ENCODE data around the gene CALML6.
"Not testable (repeated sequence)": the region's sequence is repeated elsewhere in the genome, so short reads cannot be mapped to it uniquely, and the experiment has no call there.

CALML6 gene, protein sequence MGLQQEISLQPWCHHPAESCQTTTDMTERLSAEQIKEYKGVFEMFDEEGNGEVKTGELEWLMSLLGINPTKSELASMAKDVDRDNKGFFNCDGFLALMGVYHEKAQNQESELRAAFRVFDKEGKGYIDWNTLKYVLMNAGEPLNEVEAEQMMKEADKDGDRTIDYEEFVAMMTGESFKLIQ

DNA sequence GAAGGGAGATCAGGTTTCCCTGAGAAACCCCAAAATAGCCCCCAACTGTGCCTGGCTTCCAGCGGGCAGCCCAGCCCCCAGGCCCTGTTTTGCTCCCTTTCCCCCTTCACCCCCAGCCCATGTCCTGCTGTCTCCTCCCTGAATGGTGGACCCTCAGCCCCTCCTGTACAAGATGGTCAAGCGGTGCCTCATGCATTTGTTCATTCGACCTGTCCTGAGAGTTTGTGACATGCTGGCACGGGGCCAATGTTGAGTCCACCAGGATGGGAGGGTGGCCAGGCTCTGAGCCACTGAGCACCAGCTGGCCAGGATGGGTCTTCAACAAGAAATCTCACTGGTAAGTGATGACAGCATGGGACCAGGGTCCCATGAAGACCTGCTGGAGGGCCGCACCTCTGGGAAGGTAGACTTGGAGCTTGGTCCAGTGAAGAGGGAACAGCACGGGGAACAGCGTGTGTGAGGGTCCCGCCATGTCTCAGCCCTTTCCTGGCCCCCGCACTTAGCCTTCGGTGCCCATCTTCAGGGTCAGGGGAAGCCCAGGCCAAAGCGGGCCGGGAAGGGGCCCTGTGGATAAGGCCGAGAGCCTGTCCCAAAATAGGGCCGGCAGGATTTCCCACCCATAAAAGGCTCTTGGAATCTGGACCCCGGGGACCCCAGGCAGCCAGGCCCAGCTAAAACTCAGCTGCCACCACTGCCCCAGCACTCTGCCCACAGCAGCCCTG is at the start of gene CALML6:
CALML6 (plus strand) TSS at position 290 of the 722 bp plus-strand sequence; CDS start at position 311, 21 bp downstream.
- DNase-seq (ENCODE audit: low read depth in 2 of 2, low spot score in 1 of 2), result no peak

DNA sequence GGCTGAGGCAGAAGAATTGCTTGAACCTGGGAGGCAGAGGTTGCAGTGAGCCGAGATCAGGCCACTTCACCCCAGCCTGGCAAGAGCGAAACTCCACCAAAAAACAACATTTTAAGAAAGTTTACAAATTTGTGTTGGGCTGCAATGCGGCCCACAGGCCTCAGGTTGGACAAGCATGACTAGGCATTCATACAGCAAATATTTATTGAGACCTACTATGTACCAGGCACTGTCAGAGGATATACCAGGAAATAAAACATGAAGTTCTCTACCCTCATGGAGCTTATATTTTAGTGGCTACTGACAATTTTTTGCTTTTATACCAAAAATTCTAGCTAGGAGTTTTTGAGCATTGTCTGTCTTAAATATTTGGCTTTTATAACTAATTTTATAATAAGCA is 47.9 kb upstream of the CALML6 start:
- no peak for DNase-seq (ENCODE audit: low read depth in 2 of 2, low spot score in 1 of 2)

DNA sequence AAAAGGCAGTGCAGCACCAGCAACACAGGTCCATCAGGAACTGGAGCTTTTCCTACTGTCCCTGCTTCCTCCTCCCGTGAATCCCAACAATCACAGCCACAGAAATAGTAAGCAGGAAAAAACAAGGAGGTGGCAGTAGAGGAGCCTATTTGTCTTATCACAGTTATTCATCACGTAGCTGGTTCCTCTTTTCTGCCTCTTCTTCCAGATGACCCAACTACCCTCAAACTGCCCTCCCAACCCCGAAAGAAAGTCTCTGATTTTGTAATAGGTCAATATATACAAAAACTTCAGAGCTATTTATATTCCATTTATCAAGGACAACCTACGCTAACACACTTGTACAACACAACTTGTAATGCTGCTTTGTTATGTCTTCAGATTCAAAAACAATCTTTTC is 45.6 kb upstream of the CALML6 start:
- no peak for DNase-seq (ENCODE audit: low read depth in 2 of 2, low spot score in 1 of 2)

DNA sequence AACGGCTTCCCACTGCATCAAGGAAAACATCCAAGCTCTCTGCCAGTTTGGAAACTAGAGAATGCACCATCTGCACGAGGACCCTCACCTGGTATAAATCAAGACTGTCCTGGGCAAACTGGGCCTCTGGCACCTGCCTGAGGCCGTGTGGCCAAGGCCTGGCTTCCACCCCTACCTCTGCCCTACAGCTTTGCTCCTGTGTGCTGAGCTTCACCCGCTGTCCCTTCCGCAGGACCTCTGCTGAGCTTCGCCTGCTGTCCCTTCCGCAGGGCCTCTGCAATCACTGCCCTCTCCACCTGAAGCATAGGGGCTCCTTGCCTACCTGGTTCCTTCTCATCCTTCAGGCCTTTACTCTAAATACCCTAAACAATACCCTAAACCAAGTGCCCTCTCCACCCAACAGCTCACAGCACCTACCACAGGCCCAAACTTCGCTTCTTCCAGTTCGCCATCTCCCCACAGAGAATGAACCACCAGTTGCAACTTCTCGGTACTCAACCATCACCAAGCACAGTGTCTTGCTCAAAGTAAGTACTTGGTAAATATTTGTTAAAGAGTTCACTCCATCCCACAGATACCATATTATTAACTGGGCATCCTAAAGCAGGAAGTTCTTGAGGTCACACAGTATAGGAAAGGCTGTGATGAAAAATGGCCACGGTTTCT is 42.6 kb upstream of the CALML6 start:
- DNase-seq (ENCODE audit: low read depth in 2 of 2, low spot score in 1 of 2), result no peak

DNA sequence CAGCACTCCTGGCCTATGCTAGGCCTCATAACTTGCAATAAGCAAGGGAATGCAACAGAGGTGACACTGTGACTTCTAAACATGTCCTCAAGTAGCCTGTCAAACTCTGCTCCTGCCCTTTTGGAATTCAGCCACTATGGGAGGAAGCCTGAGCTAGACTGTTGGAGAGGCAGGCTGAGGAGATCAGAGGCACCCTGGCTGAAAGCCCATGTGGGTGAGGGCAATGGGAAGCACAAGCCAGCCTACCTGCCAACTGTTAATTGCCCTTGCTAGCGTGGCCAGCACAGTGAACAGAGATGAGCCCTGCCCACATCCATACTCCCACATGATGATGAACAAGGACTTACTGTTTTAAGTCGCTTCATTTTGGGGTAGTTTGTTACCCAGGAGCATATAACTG is 41.9 kb upstream of the CALML6 start:
- DNase-seq (ENCODE audit: low read depth in 2 of 2, low spot score in 1 of 2), result no peak

DNA sequence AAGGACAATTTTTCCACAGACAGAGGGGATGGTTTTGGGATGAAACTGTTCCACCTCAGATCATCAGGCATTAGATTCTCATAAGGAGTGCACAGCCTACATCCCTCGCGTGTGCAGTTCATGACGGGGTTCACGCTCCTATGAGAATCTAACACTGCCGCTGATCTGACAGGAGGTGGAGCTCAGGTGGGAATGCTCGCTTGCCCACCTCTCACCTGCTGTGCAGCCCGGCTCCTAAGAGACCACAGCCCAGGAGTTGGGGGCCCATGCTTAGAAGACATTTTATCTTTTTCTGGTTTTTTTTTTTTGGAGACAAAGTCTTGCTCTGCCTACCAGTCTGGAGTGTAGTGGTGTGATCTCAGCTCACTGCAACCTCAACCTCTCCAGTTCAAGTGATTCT is 40.2 kb upstream of the CALML6 start:
- DNase-seq (ENCODE audit: low read depth in 2 of 2, low spot score in 1 of 2), result no peak

DNA sequence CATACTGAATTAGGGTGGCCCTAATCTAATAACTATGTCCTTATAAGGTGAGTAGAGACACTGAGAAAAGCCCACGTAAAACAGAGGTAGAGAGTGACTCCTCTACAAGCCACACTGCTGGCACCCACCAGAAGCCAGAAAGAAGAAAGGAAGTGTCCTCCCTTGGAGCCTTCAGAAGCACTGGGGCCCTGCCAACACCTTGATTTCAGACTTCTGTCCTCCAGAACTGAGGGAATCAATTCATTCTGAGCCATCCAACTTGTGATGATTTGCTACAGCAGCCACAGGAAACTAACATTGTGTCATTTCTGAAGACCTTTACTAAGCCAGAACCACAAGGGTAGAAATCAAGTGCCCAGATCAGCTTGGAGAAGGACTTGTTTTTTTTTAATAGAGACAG is 39.1 kb upstream of the CALML6 start:
- DNase-seq (ENCODE audit: low read depth in 2 of 2, low spot score in 1 of 2), result no peak

DNA sequence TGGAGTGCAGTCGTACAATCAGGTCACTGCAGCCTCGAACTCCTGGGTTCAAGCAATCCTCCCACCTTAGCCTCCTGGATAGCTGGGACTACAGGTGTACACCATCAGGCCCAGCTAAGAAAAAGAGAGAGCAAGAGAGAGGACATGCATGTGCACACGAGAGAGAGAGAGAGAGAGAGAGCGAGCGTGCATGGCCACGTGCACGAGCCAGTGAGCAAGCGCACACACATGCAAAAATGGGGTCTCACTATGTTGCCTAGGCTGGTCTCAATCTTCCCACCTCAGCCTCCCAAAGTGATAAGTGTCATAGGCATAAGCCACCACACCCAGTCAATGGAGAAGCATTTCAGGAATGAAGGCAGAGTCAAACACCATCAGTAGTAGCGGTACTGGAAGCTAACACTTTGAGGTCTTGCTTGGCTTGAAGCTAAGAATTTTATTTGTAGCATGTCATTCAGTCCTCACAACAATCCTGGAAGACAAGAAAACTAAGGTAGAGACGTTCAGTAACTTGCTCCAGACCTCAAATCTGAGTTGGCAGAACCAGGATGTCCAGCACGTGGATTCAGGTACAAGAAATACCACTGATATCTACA is 38.6 kb upstream of the CALML6 start:
- DNase-seq (ENCODE audit: low read depth in 2 of 2, low spot score in 1 of 2), result no peak

DNA sequence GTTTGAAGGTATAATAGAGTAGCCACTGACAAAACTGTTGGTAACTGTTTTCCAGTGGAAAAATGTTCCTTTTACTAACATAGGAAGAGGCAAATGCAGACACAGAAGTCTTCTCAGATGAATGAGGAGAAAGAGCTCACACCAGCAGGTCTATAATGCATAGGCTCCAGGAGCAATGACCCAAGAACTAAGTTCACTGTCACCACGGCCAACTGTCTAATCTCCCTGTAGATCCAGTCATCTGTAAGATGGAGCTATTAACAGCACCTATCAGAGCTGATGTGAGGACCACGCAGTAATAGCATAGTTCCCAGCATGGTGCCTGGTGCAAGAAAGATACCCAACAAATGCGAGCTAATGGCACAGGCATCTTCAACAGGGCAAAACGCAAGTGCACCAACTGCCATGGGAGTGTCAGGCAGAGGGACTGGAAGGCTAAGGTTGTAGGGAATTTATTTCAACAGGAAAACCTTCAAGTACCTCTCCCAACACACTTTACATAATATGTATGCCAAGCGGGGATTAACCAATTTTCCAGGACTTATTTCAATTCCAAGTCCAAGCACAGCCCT is 37.1 kb upstream of the CALML6 start:
- no peak for DNase-seq (ENCODE audit: low read depth in 2 of 2, low spot score in 1 of 2)

DNA sequence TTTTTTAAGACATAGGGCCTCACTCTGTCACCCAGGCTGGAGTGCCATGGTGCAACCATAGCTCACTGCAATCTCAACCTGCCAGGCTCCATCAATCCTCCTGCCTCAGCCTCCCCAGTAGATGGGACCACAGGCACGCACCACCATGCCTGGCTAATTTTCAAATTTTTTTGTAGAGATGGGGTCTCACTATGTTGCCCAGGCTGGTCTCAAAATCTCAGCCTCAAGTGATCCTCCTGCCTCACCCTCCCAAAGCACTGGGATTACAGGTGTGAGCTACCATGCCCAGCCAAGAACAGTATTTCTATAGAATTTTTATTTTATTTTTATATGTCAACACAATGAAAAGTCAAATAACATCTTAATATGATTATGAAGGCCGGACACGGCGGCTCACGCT is 35.1 kb upstream of the CALML6 start:
- DNase-seq (ENCODE audit: low read depth in 2 of 2, low spot score in 1 of 2), result no peak

DNA sequence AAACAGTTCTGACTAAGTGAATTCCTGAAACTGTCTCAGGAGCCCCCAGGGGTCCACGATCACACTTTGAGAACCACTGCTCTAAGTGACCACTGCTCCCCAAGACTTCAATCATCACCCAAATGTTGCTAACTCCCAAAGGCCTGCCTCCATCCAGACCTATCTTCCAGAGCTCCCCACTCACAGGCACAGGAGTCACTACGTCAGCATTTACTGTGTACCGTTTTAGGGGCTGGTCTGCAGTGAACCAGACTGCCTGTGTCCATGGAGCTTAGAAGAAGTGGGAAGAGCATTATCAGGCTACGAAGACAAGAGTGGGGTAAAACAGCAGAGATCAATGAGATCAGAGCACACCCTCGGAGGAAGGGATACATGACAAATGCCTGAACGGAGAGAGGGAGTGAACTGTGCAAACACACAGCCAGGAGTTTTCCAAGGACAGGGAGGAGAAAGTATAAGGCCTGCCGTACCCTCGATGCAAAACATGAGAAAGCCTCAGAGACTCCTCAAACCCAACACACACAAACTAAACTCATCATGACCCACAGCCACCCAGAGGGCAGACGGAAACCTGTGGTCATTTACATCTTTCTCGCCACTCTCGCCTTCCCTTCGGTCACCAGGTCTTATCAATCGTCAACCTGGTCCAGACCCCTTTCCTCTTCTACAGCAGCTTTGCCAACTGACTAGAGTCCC is 34.3 kb upstream of the CALML6 start:
- DNase-seq (ENCODE audit: low read depth in 2 of 2, low spot score in 1 of 2), result no peak

DNA sequence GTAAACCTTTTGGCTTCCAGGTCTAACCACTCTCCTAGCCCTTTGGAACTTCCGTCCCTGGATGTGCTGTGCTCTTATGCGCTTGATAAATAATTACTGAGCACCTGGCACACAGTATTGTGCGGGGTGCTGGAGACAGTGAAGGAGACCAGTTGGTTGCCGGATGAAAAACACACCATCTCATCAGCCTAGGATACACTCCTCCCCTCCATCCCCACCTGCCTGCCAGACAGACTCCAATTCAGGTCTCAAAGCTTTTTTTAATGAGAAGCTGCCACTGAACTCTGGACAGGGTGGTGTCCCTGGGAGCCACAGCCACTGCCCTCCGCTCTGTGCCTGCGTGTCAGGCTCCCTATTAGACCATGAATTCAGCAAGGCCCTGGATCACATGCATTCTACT is 33.3 kb upstream of the CALML6 start:
- DNase-seq (ENCODE audit: low read depth in 2 of 2, low spot score in 1 of 2), result no peak

DNA sequence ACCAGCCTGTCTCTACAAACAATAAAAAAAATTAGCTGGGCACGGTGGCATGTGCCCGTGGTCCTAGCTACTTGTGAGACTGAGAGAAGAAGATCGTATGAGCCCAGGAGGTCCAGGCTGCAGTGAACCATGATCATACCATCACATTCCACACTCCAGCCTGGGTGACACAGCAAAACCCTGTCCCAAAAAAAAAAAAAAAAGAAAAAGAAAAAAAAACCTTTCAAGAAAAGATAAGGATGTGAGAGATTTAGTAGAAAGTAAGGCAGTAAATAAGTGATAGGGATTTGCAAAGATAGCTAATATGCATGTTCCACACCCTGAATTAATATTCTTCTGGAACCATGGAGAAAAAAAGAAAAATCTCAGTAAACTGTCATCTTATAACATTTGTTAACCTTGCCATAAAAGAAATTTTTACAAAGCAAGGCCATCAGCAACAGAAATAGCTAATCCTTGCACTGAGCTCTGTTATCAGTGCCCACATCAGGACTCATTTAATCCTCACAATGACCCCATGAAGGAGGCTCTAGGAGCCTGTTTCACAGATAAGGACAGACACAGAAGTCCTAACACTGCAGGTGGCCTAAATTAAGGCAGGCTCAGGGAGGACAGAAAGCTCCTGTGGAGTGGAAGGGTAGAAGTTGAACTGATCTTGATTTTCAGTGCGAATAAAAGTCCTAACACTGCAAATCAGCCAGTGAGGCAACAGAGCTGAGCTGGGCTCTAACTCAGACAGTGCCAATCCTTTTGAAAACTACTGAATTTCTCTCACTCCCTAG is 31.8 kb upstream of the CALML6 start:
- DNase-seq (ENCODE audit: low read depth in 2 of 2, low spot score in 1 of 2), result no peak

DNA sequence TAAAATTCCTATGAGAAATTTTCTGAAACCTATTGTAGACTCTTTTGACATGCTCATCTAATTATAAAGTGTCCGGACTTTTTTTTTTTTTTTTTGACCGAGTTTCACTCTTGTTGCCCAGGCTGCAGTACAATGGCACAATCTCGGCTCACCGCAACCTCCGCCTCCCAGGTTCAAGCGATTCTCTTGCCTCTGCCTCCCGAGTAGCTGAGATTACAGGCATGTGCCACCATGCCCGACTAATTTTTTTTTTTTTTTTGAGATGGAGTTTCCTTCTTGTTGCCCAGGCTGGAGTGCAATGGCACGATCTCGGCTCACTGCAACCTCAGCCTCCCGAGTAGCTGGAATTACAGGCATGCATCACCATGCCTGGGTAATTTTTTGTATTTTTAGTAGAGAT is 31.2 kb upstream of the CALML6 start:
- DNase-seq (ENCODE audit: low read depth in 2 of 2, low spot score in 1 of 2), result not testable (repeated sequence)

DNA sequence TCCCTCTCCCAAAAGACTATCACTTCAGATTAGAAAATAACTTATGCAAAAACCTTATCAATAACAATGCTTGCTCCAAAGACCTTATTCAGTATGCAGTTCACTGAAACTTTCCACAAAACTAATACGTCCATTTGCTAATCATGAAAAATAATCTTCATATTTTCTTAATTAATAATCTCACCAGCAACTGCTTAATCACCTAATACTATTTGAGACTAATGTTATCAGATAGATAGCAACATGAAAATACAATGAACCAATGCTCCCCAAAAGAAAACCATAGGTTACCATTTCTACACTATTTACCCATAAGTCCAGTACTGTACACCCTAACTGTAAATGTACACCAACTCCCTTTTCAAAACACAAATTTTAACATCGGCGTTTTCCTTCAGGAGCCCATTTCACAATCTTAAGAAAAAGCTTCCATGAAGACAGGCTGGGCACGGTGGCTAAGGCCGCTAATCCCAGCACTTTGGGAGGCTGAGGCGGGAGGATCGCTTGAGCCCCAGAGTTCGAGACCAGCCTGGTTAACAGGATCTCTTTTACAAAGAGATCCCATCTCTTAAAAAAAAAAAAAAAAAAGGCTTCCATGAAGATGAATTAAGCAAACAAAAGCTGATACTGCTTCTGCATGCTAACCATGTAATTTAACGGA is 25.8 kb upstream of the CALML6 start:
- no peak for DNase-seq (ENCODE audit: low read depth in 2 of 2, low spot score in 1 of 2)

DNA sequence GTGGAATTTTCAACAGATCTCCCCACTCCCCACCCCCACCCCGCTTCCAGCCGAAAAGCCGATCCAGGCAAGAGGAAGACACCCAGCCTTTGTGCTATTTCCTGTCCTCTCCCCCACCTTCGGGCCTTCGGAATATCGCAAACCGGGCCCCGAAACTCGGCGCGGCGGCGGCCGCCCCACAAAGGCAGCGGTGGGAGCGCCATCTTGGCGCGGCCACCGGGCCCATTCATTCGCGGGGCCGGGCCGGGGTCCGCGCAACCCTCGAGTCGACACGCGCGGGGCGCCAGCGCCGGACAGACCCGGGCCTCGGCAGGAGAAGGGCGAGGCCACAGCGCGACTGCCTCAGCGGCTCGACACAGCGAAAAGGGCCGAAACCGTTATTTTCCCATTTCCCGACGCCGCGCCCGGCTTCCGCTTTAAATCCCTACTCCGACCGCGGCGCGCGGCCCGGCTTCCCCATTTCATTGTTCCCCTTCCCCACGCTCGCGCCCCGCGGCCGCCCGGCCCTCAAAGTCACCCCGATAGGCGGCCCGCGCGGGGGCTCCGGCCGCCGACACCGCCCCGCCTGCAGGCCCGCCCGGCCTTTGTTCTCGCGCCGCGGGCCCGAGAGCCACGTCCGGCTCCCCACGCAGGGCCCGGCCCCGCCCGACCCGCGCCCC is 25.1 kb upstream of the CALML6 start:
- DNase-seq (ENCODE audit: low read depth in 2 of 2, low spot score in 1 of 2), result no peak

DNA sequence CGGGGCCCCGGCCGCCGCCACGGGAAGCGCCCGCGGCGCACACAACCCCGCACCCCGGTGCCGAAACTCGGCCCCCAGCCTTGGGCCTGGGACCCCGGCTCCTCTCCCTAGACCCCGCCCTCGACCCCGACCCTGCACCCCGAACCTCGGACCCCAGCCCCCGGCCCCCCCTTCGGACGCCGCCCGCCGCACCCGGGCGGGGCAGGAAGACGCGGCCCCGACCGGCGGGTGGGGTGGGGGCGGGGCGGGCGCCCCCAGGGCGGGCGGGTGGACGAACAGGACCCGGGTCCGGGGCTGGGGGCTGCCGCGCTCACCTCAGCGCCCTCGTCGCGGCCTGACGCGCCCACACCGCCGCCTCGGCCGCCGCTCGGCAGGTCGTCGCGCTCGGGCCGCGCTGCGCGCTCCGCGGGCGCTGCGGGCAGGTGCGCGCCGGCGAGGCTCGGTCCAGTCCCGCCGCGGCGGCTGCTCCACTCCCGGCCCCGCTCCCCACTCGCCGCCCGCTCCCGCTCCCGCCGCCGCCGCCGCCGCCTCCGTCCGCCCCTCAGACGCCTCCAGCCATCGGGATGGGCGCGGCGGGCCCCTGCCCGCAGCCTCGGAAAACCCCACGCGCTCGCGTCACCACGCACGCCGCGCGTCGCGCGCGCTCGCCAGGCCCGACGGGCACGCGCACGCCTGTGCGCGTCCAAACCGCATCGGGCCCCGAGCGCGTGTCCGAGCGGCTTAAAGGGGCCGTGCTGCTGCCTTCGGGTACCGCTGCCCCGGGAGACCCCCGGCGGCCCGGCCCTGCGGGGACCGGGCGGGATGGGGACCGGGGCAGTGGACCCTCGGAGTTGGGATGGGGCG is 24.3 kb upstream of the CALML6 start, which contains the start of gene GNB1:
GNB1 (minus strand) TSS at position 582 of the 843 bp plus-strand sequence. CDS start 65,634 bp downstream, outside the sequence.
- DNase-seq (ENCODE audit: low read depth in 2 of 2, low spot score in 1 of 2), result peak; percentile 72 to 77

DNA sequence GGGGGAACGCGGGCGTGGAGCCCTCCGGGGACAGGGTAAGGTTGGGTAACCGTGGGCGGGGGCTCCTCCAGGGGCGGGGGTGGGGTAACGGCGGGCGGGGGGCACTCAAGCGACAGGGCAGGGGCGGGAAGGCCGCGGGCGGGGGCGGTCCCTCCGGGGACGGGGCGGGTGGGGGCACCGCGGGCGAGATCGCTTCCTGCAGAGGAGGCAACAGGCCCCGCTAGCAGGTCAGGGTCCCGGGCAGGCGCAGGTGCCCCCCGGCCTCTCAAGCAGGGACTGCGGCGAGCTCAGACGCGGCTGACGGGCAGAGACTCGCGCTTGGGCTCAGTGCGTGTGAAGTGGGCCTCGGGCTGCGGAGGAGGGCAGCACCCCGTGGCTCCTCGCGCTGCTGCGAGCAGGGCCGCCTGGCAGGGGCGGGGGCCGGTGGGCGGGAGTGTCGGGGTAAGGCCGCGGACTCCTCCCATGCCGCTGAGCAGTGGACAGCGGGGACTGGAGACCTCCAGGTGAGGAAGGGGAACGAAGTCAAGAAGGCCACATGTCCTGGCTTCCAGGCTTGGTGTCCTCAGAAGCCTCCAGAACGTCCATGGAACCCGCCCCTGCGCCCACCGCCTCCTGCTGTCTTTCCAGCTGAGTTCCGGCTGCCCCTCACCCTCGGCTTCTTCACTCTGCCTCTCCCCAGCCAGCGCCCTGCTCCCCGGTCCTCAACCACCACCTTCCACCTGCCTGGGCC is 23.5 kb upstream of the CALML6 start:
- peak; percentile 56 to 66 for DNase-seq (ENCODE audit: low read depth in 2 of 2, low spot score in 1 of 2)
